K562 (cell line): ENCODE measurements around the gene CASP9. TPM values are rescaled to one million over a fixed set of nuclear protein-coding genes. Genes with fewer than 3 reads are reported as not detected.

Source experiments
- BRD4 ChIP-seq: fragments of 200-600 bp; sonication (generic); IDR thresholded peaks from 2 replicates; pipeline ENCODE4 v1.6.1; 2017; ENCODE audit warnings: inconsistent platforms
- ESRRB ChIP-seq: fragments of 250-450 bp; sonication (Bioruptor Pico); IDR thresholded peaks from 2 replicates; pipeline ENCODE4 v1.5.0; 2020; ENCODE audit warnings: mild to moderate bottlenecking, moderate library complexity, borderline replicate concordance
- ETS2 ChIP-seq: IDR thresholded peaks from 2 replicates; pipeline ENCODE4 v1.6.1; 2016; ENCODE audit warnings: borderline replicate concordance, missing genetic modification characterization, mild to moderate bottlenecking, moderate library complexity, missing compliant biosample characterization; ENCODE audit not compliant: poor library complexity, severe bottlenecking
- GABPA ChIP-seq: fragments of 200-800 bp; sonication (Bioruptor generic); conservative IDR thresholded peaks from 2 replicates; pipeline ENCODE4 v1.6.1; 2016; ENCODE audit warnings: low read depth, missing genetic modification characterization, missing compliant biosample characterization
- GTF2E2 ChIP-seq: fragments of 200-800 bp; sonication (Bioruptor generic); IDR thresholded peaks from 2 replicates; pipeline ENCODE4 v1.6.1; 2016; ENCODE audit warnings: missing genetic modification characterization, missing compliant biosample characterization
- HCFC1 ChIP-seq: IDR thresholded peaks from 2 replicates; pipeline ENCODE4 v1.6.1; 2012; ENCODE audit warnings: low read depth, low read length, improper control_type of control experiment
- IFI16 ChIP-seq: fragments of 250-450 bp; sonication (Bioruptor Pico); IDR thresholded peaks from 2 replicates; pipeline ENCODE4 v2.1.2; 2022; ENCODE audit warnings: mild to moderate bottlenecking, inconsistent platforms
- ILF3 ChIP-seq: fragments of 450-650 bp; IDR thresholded peaks from 2 replicates; pipeline ENCODE4 v1.6.1; 2018; ENCODE audit warnings: antibody characterized with exemption, mild to moderate bottlenecking, moderate library complexity, borderline replicate concordance
- MAZ ChIP-seq, 2 experiments: fragments of 450-650 bp in 1 of 2; sonication (generic) in 1 of 2; formaldehyde crosslinking; IDR thresholded peaks in 1 of 2; conservative IDR thresholded peaks in 1 of 2; 2 replicates each; pipeline versions ENCODE4 v1.4.0 to v1.5.0; 2020; ENCODE audit warnings: mild to moderate bottlenecking in 1 of 2, missing genetic modification reagents in 1 of 2
- MCM5 ChIP-seq: fragments of 450-650 bp; IDR thresholded peaks from 2 replicates; pipeline ENCODE4 v1.6.1; 2016; ENCODE audit warnings: low read depth
- MLLT1 ChIP-seq, 2 experiments: fragments of 450-650 bp; IDR thresholded peaks; 2 replicates each; pipeline ENCODE4 v1.6.1; 2016
- NR2F6 ChIP-seq: fragments of 450-650 bp; formaldehyde crosslinking; IDR thresholded peaks from 2 replicates; pipeline ENCODE4 v1.4.0; 2020; ENCODE audit warnings: mild to moderate bottlenecking
- PBX2 ChIP-seq, 2 experiments: IDR thresholded peaks in 1 of 2; conservative IDR thresholded peaks in 1 of 2; 2 replicates each; pipeline ENCODE4 v1.6.1; 2016; ENCODE audit warnings: low read depth in 2 of 2, mild to moderate bottlenecking in 1 of 2, missing compliant biosample characterization in 1 of 2, missing genetic modification characterization in 1 of 2, moderate library complexity in 1 of 2
- PHTF2 ChIP-seq: fragments of 250-450 bp; sonication (Bioruptor Pico); IDR thresholded peaks from 2 replicates; pipeline ENCODE4 v1.5.0; 2021; ENCODE audit warnings: mild to moderate bottlenecking
- SFPQ ChIP-seq: fragments of 200-400 bp; formaldehyde crosslinking; IDR thresholded peaks from 2 replicates; pipeline ENCODE4 v1.6.1; 2017; ENCODE audit warnings: mild to moderate bottlenecking, low read depth, low read length, moderate library complexity
- TAF1 ChIP-seq: IDR thresholded peaks from 2 replicates; pipeline ENCODE4 v1.6.1; 2011; ENCODE audit warnings: mild to moderate bottlenecking, low read length, moderate library complexity; ENCODE audit not compliant: insufficient read depth, control insufficient read depth, severe bottlenecking; ENCODE audit errors: extremely low read depth
- ZNF583 ChIP-seq: fragments of 250-450 bp; sonication (Bioruptor Pico); IDR thresholded peaks from 2 replicates; pipeline ENCODE4 v1.4.0; 2020
- ZNF695 ChIP-seq: fragments of 450-650 bp; formaldehyde crosslinking; IDR thresholded peaks from 2 replicates; pipeline ENCODE4 v1.4.0; 2020; ENCODE audit warnings: mild to moderate bottlenecking, moderate library complexity
- ZNF699 ChIP-seq: fragments of 250-450 bp; sonication (Bioruptor Pico); IDR thresholded peaks from 2 replicates; pipeline ENCODE4 v1.8.0; 2021; ENCODE audit warnings: mild to moderate bottlenecking, moderate library complexity; ENCODE audit not compliant: insufficient replicate concordance
- ZNF707 ChIP-seq: fragments of 250-450 bp; sonication (Bioruptor Pico); conservative IDR thresholded peaks from 2 replicates; pipeline ENCODE4 v1.8.0; 2022; ENCODE audit warnings: inconsistent platforms, mild to moderate bottlenecking, moderate library complexity
- ZNF830 ChIP-seq: fragments of 250-450 bp; sonication (Bioruptor Pico); IDR thresholded peaks from 2 replicates; pipeline ENCODE4 v1.5.0; 2021; ENCODE audit warnings: mild to moderate bottlenecking
- polyA plus RNA-seq, 8 experiments: library from polyadenylated mRNA; depleted of rRNA in 4 of 8; stranded (reverse) in 5 of 8; unstranded in 3 of 8; fragments of >200 nt; fragmentation: Nextera tagmentation in 2 of 8; fragmentation: Illumina TruSeq in 1 of 8; extraction: Ambion mirVana in 2 of 8; extraction: Trizol in 1 of 8; gene quantifications; 2 replicates each; pipeline versions ENCODE4 v1.2.1 to v1.2.3, GENCODE V29; 2011 to 2014; ENCODE audit warnings: inconsistent platforms in 1 of 8, missing spikeins in 1 of 8
- total RNA-seq, 7 experiments: library from RNA; depleted of rRNA in 6 of 7; stranded (reverse); fragments of >200 nt in 6 of 7; fragmentation: Illumina TruSeq in 2 of 7; extraction: Trizol in 2 of 7; gene quantifications; 2 replicates each; pipeline versions ENCODE4 v1.2.1 to v1.2.3, GENCODE V29; 2011 to 2021; ENCODE audit warnings: low replicate concordance in 1 of 7

The CASP9 gene
- total and polyA plus RNA-seq, 9 of the 15 experiments (the other 6 are each of a cell fraction or from before 2014, with no cell fraction given), result 10.8 to 54.1 (median 30.7) TPM

GRCh38 chr1:15526490-15527339 is 2.7 kb upstream of the CASP9 start, which contains the start of gene DNAJC16 (continued):
- TF ChIP-seq SFPQ, result no peak
- no peak; the same call in 1 of the 2 replicates for TF ChIP-seq ZNF707 (CRISPR knock-in tag)
- TF ChIP-seq ESRRB (CRISPR knock-in tag), result no peak
- peak; percentile 42; the same call in 1 of the 2 replicates for TF ChIP-seq ILF3
- no peak for TF ChIP-seq MCM5
- TF ChIP-seq ZNF583 (CRISPR knock-in tag), result 0 out of 2 replicates have a peak, but pooled peaks have one; percentile 36
- TF ChIP-seq IFI16, result no peak
- TF ChIP-seq NR2F6 (CRISPR knock-in tag), result no peak
- peak; percentile 98 to 99 for TF ChIP-seq MAZ (CRISPR knock-in tag; conservative IDR thresholded peaks at IDR 0.05 in 1 of 2, IDR thresholded peaks at IDR 0.05 in 1 of 2)
- no peak for TF ChIP-seq ETS2 (tag)
- TF ChIP-seq PBX2 (CRISPR knock-in tag; IDR thresholded peaks at IDR 0.05; ENCODE audit: low read depth), result no peak
- TF ChIP-seq PBX2 (tag; conservative IDR thresholded peaks at IDR 0.05; ENCODE audit: low read depth), result no peak
- no peak for TF ChIP-seq PHTF2 (CRISPR knock-in tag)
- TF ChIP-seq BRD4, result no peak
- TF ChIP-seq MLLT1 (IDR thresholded peaks at IDR 0.05), result peak in 1 of 2 experiments; percentile 88; a peak in 2 of 4 replicates
- no peak for TF ChIP-seq ZNF695 (CRISPR knock-in tag)
- peak; percentile 77; the same call in 1 of the 2 replicates for TF ChIP-seq GTF2E2 (tag)
- peak; percentile 77 for TF ChIP-seq TAF1
- TF ChIP-seq ZNF699 (CRISPR knock-in tag), result no peak
- TF ChIP-seq HCFC1, result peak; percentile 82
- TF ChIP-seq GABPA, result peak; percentile 92
- 0 out of 2 replicates have a peak, but pooled peaks have one; percentile 23 for TF ChIP-seq ZNF830
